ENCODE measurements around the gene GAGE13.
"Not testable (repeated sequence)": the region's sequence is repeated elsewhere in the genome, so short reads cannot be mapped to it uniquely, and the experiment has no call there.

The GAGE13 gene, protein sequence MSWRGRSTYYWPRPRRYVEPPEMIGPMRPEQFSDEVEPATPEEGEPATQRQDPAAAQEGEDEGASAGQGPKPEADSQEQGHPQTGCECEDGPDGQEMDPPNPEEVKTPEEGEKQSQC

DNA sequence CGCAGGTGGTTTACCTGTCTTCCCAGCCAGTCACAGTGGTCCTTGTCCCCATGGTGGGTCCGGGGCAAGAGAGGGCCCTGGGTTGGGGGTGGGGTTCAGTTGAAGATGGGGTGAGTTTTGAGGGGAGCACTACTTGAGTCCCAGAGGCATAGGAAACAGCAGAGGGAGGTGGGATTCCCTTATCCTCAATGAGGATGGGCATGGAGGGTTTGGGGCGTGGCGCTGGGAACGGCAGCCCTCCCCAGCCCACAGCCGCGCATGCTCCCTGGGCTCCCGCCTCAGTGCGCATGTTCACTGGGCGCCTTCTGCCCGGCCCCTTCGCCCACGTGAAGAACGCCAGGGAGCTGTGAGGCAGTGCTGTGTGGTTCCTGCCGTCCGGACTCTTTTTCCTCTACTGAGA lies at the start of gene GAGE13:
TSS of gene GAGE13 (plus strand) at position 301 of the 400 bp plus-strand sequence. CDS start 1,156 bp downstream, outside the sequence.
- not testable (repeated sequence) for DNase-seq

DNA sequence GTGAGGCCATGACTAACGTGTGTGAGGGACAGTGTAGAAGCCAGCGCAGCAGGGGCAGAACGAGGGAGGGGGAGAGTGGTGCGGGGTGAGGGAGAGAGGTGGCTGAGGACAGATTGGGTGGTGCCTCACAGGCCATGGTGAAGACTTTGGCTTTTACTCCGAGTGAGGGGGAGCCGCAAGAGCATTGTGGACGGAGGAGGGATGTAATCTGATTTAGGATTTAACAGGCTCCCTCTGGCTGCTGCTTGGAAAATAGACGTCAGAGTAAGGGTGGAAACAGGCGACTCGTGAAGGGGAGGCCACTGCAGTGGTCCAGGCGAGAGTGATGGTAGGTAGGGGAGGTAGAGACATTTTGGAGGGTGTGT lies 48.8 kb upstream of the GAGE13 start:
- no peak for DNase-seq

DNA sequence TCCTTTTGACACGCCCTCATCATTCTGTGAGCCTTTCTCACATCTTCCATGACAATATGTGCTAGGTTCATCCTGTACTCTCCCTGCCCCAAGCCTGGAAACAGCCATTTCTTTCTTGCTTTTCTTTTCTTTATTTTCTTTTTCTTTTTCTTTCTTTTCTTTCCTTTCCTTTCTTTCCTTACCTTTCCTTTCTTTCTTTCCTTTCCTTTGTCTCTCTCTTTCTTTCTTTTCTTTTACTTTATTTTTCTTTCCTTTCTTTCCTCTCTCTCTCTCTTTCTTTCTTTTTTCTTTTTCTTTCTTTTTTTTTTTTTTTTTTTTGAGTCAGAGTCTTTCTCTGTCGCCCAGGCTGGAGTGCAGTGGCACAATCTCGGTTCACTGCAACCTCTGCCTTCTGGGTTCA lies 47.2 kb upstream of the GAGE13 start:
- no peak for DNase-seq

DNA sequence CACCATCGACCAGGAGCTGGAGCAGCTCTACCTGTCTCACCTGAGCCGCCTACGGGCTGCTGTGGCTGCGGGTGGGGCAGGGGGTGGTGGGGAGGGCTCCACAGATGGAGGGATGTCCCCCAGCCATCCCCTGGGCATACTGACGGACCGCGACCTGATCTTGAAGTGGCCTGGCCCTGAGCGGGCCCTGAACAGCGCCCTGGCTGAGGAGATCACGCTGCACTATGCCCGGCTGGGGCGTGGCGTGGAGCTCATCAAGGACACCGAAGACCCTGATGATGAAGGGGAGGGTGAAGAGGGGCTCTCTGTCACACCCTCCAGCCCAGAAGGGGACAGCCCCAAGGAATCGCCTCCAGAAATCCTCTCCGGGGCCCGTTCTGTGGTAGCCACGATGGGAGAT lies 45.2 kb upstream of the GAGE13 start:
- no peak for DNase-seq

DNA sequence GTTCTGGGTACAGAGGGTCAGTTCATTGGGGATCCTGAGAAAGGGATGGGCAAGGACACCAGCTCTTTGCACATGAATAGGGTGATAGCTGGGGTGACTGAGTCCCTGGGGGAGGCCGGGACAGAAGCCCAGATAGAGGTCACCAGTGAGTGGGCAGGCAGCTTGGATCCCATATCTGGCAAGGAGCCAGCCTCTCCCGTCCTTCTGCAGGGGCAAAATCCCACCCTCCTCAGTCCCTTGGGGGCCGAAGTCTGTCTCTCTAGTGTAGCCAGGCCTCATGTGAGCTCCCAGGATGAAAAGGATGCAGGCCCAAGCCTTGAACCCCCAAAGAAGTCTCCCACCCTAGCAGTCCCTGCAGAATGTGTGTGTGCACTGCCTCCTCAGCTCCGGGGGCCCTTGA lies 44.8 kb upstream of the GAGE13 start:
- DNase-seq: no peak

DNA sequence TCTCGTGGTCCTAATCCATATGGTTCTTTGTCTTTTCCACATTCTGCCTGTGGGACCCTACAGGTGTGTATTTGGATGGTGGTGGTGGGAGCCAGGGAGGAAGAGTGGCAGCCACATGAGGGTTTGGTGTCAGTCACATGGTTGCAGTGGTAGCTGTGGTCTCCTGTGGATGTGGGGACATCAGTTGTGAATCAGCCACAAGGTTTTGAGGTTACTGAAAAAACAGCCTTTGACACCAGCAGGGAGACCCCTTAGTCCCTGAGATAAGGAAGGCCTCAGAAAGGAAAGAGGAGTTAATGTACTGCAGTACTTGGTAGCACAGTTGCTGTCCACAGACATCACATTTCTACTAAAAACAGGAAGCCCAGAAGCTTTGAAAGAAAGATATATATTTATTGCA lies 43.7 kb upstream of the GAGE13 start:
- DNase-seq: no peak

DNA sequence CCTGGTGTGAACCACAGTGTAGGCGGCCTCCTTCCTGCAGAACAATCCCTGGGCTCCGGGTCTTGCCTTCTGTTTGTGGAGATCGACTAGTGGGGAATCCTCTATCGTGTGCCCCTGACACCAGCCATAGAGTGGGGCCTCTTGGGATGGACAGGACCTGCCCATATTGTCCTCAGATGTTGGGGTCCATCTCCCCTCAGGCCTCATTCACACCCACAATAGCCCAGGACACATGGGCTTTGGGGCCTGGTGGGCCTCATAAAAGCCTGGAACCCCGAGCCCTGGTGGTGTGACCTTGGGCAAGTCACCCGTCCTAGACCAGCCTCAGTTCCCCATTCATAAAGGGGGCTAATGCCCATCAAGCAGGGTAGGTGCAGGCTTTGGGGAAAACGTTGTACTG lies 41.2 kb upstream of the GAGE13 start:
- no peak for DNase-seq

DNA sequence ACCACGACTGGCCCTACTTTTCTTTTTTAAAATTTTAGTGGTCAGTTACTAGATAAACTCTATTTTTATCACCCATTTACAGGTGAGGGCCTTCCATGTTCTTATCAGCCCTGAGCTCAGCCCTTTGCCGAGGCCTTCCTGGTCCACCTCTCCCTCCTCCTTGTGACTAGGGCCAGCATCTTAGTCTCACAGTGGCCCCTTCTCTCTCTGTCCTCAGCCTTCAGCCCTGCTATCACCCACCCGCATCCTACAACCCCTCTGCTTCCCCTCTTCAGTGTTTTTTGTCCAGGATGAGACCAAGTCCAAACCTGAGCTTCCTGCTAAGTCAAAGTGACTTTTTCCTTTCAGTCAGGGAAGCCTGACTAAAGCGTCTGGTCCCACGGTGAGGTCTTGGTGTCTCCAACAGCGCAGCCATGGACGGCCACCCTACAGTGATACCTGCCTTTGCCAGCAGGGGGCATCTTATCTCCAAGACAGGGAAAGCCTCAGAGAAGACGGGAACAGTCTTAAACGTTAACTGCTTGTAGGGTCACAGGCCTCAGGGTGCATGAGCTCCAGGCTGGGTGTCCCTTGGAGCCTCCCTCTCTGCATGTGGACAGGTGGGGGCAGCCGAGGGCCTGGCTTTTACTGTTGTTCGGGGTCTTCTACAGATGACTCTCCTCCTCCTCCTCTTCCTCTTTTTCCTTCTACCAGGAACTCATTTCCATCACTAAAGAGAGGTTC lies 39.6 kb upstream of the GAGE13 start:
- DNase-seq: peak; percentile 56

DNA sequence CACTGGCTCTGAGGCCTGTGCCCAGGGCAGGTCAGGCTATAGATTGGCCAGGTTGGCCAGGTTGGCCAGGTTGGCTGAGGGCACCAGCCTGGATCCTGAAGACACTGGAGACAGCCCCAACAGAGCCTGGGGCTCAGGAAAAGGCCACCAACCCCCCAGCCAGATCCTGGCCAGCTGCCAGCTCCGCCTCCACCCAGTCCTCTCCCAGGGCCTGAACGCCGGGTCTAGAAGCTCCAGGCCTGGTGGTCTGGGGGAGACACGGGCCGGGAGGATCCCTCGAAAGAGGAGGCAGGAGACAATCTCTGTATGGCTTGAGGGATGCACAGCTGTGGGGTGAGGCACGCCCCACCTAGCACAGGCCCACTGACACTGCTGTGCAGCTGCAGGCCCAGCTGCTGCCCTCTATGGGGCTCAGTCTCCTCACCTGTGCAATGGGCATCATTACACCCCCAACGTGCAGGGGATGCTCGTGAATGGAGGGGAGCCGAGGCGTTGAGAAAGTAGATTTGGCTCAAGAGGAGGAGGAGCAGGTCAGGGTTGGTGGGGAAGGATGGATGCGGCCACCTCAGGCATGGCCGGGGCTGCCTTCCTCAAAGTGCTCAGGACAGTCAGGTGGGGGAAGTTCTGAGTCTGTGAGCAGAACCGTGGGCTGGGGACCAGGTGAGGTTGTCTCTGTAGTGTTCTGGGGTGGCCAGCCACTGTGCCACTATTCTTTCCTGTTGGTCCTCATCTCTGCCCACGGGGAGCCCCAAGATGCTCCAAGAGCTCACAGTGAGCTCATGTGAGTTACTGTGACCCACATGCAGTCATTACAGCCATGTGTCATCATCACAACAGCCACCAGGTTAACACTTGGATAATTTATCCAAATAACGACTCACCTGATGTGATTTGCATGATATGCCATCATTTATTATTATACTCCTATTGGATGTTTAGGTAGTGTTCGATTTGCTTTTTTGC lies 38.7 kb upstream of the GAGE13 start:
- DNase-seq: no peak

DNA sequence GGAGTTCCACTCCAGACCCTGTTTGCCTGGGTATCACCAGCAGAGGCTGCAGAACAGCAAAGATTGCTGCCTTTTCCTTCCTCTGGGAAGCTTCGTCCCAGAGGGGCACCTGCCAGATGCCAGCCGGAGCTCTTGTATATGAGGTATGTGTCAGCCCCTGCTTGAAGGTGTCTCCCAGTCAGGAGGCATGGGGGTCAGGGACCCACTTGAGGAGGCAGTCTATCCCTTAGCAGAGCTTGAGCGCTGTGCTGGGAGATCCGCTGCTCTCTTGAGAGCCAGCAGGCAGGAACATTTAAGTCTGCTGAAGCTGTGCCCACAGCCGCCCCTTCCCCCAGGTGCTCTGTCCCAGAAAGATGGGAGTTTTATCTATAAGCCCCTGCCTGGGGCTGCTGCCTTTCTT lies 32.1 kb upstream of the GAGE13 start:
- DNase-seq: not testable (repeated sequence)

DNA sequence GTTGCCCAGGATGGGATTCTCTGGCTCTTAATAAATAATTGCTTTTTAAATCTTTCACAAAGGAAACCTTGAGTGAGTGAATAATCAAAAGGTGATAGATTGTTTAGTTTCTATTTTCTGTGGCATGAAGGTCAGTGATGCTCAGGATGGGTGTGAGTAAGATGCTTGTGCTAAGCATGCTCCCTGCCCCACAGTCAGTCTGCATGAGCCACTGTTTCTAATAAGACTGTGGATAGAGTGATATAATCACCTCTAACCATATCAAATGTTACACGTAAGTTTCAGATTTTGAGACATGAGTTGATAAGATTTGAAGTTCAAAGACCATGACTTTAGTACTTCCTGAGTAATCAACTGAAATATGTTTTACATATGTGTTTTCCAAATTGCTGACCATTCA lies 30.7 kb upstream of the GAGE13 start:
- DNase-seq: no peak

DNA sequence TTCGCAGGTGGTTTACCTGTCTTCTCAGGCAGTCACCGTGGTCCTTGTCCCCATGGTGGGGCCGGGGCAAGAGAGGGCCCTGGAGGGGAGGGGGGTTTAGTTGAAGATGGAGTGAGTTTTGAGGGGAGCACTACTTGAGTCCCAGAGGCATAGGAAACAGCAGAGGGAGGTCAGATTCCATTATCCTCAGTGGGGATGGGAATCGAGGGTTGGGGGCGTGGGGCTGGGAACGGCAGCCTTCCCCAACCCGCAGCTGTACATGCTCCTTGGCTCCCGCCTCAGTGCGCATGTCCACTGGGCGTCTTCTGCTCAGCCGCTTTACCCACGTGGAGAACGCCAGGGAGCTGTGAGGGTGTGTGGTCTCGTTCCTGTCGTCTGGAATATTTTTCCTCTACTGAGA lies 28.0 kb upstream of the GAGE13 start, which contains the start of gene GAGE10:
TSS of gene GAGE10 (plus strand) at position 301 of the 400 bp plus-strand sequence. CDS start 1,214 bp downstream, outside the sequence.
- no peak for DNase-seq

DNA sequence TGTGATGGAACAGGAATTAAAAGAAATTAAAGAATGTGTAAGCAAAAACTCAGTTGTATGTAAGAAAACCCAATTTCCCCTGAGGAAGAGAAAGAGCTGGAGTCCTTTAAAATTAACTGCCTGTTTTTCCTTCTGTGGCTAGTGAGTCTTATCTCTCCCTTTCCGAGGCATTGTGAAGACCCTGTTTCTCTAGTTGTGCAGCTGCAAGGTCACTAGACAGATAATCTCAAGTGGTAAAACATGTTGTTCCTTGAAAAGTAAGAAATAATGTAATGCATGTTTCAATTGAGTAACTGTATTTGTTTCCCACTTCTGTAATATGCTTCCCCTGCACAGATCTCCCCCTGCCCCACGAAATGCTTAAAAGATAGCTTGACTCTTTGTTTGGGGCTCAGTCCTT lies 23.6 kb upstream of the GAGE13 start:
- DNase-seq: not testable (repeated sequence)

DNA sequence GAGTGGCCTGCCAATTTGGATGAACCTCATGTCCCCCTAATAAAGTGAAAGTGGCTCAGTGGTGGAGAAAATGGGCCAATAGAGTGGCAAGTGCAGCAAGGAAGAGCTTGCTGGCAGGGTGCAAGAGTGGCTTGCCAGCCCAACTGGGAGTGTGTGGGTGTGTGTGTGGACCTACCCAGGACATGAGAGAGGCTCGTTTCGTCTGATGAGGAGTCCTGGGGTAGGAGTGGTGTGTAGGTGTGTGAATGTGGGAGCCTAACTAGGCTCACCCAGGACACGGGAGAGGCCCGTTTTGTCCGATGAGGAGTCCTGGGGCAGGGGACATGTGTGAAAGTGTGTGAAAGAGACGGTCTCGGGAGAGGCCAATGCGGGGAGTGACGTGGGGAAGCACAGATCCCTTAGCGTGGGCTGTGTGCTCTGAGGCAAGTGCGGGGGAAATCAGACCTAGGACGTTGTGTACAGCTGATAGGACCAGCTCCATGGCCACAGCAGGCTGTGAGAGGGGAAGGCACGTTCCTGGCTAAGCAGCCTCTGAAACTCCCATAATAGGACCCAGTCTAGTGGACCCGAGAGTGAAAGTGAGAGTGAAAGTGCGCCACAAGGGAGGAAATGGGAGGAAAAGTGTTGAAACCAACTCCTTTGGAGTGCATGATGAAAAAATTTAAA lies 22.6 kb upstream of the GAGE13 start:
- DNase-seq: no peak

DNA sequence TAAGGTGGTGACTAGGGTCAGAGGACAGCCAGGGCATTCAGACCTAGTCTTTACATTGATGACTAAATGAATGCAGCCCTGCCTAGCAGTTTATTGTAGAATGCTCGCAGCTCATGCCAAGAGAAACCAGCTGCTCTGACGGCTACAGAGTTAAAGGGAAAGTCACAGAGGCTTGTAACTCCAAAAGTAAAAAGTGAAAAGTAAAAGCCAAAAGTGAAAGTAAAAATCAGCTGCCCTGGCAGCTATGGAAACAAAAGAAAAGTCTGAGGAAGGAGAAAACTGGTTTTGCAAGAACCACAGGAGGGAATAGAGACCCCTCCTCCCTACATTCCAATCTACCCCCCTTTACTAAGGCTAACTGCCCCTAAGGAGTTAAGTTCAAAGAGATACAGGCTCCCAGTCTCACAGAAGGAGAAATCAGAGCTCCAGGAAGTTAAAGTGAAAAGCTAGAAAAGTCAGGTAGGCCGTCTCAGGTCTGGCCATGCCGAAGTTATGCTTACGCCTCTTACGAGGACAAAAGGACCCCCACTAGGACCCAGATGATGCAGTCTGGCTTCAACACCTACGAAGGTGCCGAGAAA lies 21.9 kb upstream of the GAGE13 start:
- no peak for DNase-seq

DNA sequence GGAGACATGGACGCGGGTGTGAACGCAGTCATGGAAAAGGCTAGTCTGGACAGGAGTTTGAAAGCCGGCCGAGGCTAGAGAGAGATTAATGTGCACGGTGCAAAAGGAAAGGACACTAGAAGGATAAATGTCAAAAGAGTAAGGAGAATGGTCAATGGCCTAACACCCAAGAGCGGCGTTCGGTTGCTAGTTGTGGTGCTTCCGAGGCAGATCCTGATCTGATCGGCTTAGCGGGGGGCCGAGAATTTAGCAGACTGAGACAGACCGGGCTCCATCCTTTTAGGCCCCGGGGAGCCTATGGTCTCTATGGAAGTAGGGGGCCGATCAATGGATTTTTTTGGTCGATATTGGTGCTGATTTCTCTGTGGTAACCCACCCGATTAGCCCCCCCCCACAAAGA lies 21.0 kb upstream of the GAGE13 start:
- no peak for DNase-seq

DNA sequence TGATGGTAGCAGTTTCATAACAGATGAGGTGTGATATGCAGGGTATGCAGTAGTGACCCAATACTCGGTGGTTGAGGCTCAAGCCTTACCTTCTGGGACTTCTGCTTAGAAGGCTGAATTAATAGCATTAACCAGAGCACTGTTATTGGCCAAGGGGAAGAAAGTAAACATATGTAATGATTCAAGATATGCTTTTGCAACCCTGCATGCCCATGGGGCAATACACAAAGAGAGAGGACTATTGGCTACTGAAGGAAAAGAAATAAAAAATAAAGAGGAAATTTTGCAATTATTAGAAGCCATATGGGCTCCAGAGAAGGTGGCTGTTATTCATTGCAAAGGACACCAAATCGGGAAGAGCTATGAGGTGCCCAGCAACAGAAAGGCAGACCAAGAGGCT lies 19.2 kb upstream of the GAGE13 start:
- DNase-seq: no peak

DNA sequence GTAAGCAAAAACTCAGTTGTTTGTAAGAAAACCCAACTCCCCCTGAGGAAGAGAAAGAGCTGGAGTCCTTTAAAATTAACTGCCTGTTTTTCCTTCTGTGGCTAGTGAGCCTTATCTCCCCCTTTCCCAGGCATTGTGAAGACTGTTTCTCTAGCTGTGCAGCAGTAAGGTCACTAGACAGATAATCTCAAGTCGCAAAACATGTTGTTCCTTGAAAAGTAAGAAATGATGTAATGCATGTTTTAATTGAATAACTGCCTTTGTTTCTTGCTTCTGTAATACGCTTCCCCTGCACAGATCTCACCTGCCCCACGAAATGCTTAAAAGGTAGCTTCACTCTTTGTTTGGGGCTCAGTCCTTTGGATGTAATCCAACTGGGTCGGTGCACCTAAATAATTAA lies 15.3 kb upstream of the GAGE13 start:
- no peak for DNase-seq

DNA sequence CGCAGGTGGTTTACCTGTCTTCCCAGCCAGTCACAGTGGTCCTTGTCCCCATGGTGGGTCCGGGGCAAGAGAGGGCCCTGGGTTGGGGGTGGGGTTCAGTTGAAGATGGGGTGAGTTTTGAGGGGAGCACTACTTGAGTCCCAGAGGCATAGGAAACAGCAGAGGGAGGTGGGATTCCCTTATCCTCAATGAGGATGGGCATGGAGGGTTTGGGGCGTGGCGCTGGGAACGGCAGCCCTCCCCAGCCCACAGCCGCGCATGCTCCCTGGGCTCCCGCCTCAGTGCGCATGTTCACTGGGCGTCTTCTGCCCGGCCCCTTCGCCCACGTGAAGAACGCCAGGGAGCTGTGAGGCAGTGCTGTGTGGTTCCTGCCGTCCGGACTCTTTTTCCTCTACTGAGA lies 9.6 kb upstream of the GAGE13 start, which contains the start of gene GAGE12J:
TSS of gene GAGE12J (plus strand) at position 301 of the 400 bp plus-strand sequence. CDS start 1,157 bp downstream, outside the sequence.
- DNase-seq: not testable (repeated sequence)

DNA sequence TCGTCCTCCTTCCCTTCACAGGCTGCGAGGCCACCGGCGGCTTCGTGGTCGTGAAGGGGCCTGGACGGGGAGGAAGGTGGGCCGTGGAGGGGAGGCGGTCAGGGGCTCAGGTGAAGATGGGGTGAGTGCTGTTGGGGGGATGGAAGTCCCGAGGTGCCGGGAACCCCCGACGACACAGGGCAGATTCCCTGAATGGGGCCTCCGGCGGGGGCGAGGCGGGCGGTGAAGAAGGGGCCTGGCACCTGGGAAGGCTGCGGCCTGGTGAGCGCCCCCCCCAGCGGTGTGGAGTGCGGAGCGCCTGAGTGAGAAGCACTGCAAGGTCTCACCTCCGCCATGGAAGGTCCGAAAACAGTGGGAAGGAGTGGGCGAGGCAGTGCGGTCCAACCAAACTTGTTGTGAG lies 9.1 kb upstream of the GAGE13 start:
- DNase-seq: not testable (repeated sequence)

DNA sequence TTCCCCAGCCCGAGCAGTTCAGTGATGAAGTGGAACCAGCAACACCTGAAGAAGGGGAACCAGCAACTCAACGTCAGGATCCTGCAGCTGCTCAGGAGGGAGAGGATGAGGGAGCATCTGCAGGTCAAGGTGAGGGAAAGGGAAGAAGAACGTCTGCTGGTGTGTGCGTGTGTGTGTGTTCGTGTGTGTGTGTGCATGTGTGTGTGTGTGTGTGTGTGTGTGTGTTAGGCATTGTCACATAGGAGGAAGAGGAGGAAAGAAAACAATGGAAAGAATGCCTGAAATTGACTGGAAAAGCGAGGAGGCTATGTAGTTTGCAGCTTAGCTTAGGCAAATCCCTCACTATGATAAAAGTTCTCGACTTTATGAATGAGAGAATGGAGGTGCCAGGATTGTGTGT lies 7.6 kb upstream of the GAGE13 start:
- not testable (repeated sequence) for DNase-seq

DNA sequence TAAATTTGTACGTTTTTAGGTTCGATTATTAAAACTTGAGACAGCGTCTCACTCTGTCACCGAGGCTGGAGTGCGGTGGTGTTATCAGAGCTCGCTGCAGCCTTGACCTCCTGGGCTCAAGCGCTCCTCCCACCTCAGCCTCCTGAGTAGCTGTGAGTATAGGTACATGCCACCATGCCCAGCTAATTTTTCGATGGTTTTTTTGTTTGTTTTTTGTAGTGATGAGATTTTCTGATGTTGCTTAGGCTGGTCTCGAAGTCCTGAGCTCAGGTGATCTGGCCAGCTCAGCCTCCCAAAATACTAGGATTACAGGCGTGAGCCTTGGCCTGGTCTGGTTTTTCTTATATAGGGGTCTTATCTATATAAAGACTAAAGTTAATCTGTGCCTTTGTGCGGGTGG lies 961 bp upstream of the GAGE13 start:
- not testable (repeated sequence) for DNase-seq

DNA sequence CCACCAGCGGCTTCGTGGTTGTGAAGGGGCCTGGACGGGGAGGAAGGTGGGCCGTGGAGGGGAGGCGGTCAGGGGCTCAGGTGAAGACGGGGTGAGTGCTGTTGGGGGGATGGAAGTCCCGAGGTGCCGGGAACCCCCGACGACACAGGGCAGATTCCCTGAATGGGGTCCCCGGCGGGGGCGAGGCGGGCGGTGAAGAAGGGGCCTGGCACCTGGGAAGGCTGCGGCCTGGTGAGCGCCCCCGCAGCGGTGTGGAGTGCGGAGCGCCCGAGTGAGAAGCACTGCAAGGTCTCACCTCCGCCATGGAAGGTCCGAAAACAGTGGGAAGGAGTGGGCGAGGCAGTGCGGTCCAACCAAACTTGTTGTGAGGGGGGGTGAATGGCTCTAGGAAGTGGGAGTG lies 459 bp downstream of the GAGE13 start:
- not testable (repeated sequence) for DNase-seq

Measured in CD4-positive, alpha-beta T cell treated with Interleukin-15 for 1 hour (primary cell).